Mesothelial cell of epicardium (in vitro differentiated cells): ENCODE measurements around the gene RASGRF2. TPM values are rescaled to one million over a fixed set of nuclear protein-coding genes. Genes with fewer than 3 reads are reported as not detected.
"Not testable (repeated sequence)": the region's sequence is repeated elsewhere in the genome, so short reads cannot be mapped to it uniquely, and the experiment has no call there.

Experiments used
- DNase-seq, 2 experiments: peaks; one replicate each; pipeline ENCODE4 v3.0.0; 2021; ENCODE audit warnings: low spot score in 2 of 2; ENCODE audit not compliant: unreplicated experiment in 2 of 2
- H3K27ac Mint-ChIP-seq: 2 replicates; pipeline ENCODE4 v1.8.0; 2021; ENCODE audit warnings: mixed read lengths
- H3K27me3 Mint-ChIP-seq: 2 replicates; pipeline ENCODE4 v1.8.0; 2021; ENCODE audit warnings: low read depth, mixed read lengths
- H3K36me3 Mint-ChIP-seq: 2 replicates; pipeline ENCODE4 v1.8.0; 2021; ENCODE audit warnings: mixed read lengths
- H3K4me1 Mint-ChIP-seq: 2 replicates; pipeline ENCODE4 v1.8.0; 2021; ENCODE audit warnings: mixed read lengths
- H3K4me3 Mint-ChIP-seq: 2 replicates; pipeline ENCODE4 v1.8.0; 2021; ENCODE audit warnings: mild to moderate bottlenecking, moderate library complexity, mixed read lengths
- H3K9me3 Mint-ChIP-seq: 2 replicates; pipeline ENCODE4 v1.8.0; 2021; ENCODE audit warnings: mixed read lengths
- CTCF ChIP-seq: fragments of 200-600 bp; sonication (generic); IDR thresholded peaks from one replicate; pipeline ENCODE4 v1.5.0; 2021; ENCODE audit warnings: antibody characterized with exemption; ENCODE audit not compliant: unreplicated experiment
- total RNA-seq: library from RNA; stranded (reverse); gene quantifications from 3 replicates; pipeline ENCODE4 v1.2.1, GENCODE V29; 2021

The RASGRF2 gene
- total RNA-seq, 1 donor from 2014 or later, result 5.7 TPM

GRCh38 chr5:81035522-81035921 lies 75.4 kb downstream of the RASGRF2 start:
- H3K27ac Mint-ChIP-seq, result no peak overlapping the region
- peaks cover 22% of the 10 kb centered on the region for H3K9me3 Mint-ChIP-seq
- no peak overlapping the region for H3K4me3 Mint-ChIP-seq
- no peak for TF ChIP-seq CTCF
- no peak for DNase-seq
- peaks cover 6% of the 10 kb centered on the region for H3K36me3 Mint-ChIP-seq
- no peaks in the 10 kb centered on the region for H3K27me3 Mint-ChIP-seq
- no peaks in the 10 kb centered on the region for H3K4me1 Mint-ChIP-seq

GRCh38 chr5:81038495-81038894 lies 78.3 kb downstream of the RASGRF2 start:
- peaks cover 11% of the 10 kb centered on the region for H3K9me3 Mint-ChIP-seq
- DNase-seq, result no peak
- H3K36me3 Mint-ChIP-seq, result peaks cover 6% of the 10 kb centered on the region
- no peak overlapping the region for H3K27ac Mint-ChIP-seq
- no peaks in the 10 kb centered on the region for H3K27me3 Mint-ChIP-seq
- H3K4me3 Mint-ChIP-seq, result no peak overlapping the region
- no peaks in the 10 kb centered on the region for H3K4me1 Mint-ChIP-seq
- TF ChIP-seq CTCF, result no peak

GRCh38 chr5:81044868-81045267 lies 84.7 kb downstream of the RASGRF2 start:
- Mint-ChIP-seq H3K4me3 (no peak overlapping the region), H3K27me3 (no peaks in the 10 kb centered on the region), H3K36me3 (no peaks in the 10 kb centered on the region), H3K4me1 (peaks cover 5% of the 10 kb centered on the region), H3K9me3 (no peaks in the 10 kb centered on the region), H3K27ac (no peak overlapping the region)
- no peak for TF ChIP-seq CTCF
- DNase-seq, result no peak

- no peak for TF ChIP-seq CTCF
- Mint-ChIP-seq H3K27ac (no peak overlapping the region), H3K36me3 (no peaks in the 10 kb centered on the region), H3K4me3 (no peak overlapping the region), H3K27me3 (no peaks in the 10 kb centered on the region), H3K4me1 (peaks cover 5% of the 10 kb centered on the region), H3K9me3 (no peaks in the 10 kb centered on the region)
- DNase-seq, result no peak
Observed at GRCh38 chr5:81045389-81045807, 85.2 kb downstream of the RASGRF2 start.

GRCh38 chr5:81046041-81046440 lies 85.9 kb downstream of the RASGRF2 start:
- no peak for DNase-seq
- H3K27me3 Mint-ChIP-seq, result no peaks in the 10 kb centered on the region
- no peaks in the 10 kb centered on the region for H3K36me3 Mint-ChIP-seq
- no peak overlapping the region for H3K4me3 Mint-ChIP-seq
- no peaks in the 10 kb centered on the region for H3K9me3 Mint-ChIP-seq
- no peak for TF ChIP-seq CTCF
- no peak overlapping the region for H3K27ac Mint-ChIP-seq
- peaks cover 5% of the 10 kb centered on the region for H3K4me1 Mint-ChIP-seq

GRCh38 chr5:81052325-81052724 lies 92.2 kb downstream of the RASGRF2 start:
- Mint-ChIP-seq H3K9me3 (peaks cover 22% of the 10 kb centered on the region), H3K27me3 (no peaks in the 10 kb centered on the region), H3K27ac (no peak overlapping the region), H3K4me1 (peaks cover 5% of the 10 kb centered on the region), H3K4me3 (no peak overlapping the region), H3K36me3 (no peaks in the 10 kb centered on the region)
- no peak for TF ChIP-seq CTCF
- DNase-seq, result no peak

- H3K4me1 Mint-ChIP-seq, DNase-seq, H3K4me3 Mint-ChIP-seq, H3K27me3 Mint-ChIP-seq, H3K36me3 Mint-ChIP-seq, H3K27ac Mint-ChIP-seq: not testable (repeated sequence)
- H3K9me3 Mint-ChIP-seq, result peaks cover 22% of the 10 kb centered on the region
Observed at GRCh38 chr5:81053282-81053681, 93.1 kb downstream of the RASGRF2 start.
